Effector CD8-positive, alpha-beta T cell (primary cell): ENCODE data around the gene POLD4.
A peak's percentile ranks its signal among the peaks of the same experiment; 100 is the strongest.

Experiments
- DNase-seq: peaks from one replicate; lab custom pipeline; 2025; lab: John Stamatoyannopoulos, UW

Gene POLD4

GRCh38 chr11:67303132-67303834 is 50.1 kb downstream of the POLD4 start, which contains the start of gene SSH3:
Gene SSH3, plus strand, starts transcription at chr11:67303530. Its CDS starts 96 bp downstream, at chr11:67303626.
- DNase-seq: peak; percentile 21

- no peak for DNase-seq
Observed at GRCh38 chr11:67302571-67303131, 50.7 kb downstream of the POLD4 start.

GRCh38 chr11:67301951-67302516 is 51.3 kb downstream of the POLD4 start:
- DNase-seq: no peak

GRCh38 chr11:67301313-67301921 is 51.9 kb downstream of the POLD4 start:
- DNase-seq: no peak
